H9 (cell line): Measurements from ENCODE around the gene MINAR1. TPM values are rescaled to one million over a fixed set of nuclear protein-coding genes. Genes with fewer than 3 reads are reported as not detected.

ENCODE experiments used
- DNase-seq: peaks from one replicate; pipeline ENCODE4 v3.0.0-alpha.2; 2017
- H2AFZ ChIP-seq: one replicate; pipeline ENCODE4 v1.6.1; 2013; ENCODE audit warnings: mild to moderate bottlenecking, low read length, control low read depth, moderate library complexity
- H2AK5ac ChIP-seq: 2 replicates; pipeline ENCODE4 v1.6.1; 2013; ENCODE audit warnings: low read length, control low read depth, mixed read lengths; ENCODE audit not compliant: insufficient read length
- H2BK120ac ChIP-seq: one replicate; pipeline ENCODE4 v1.6.1; 2013; ENCODE audit warnings: low read depth, mild to moderate bottlenecking, low read length, control low read depth, inconsistent platforms; ENCODE audit not compliant: poor library complexity, severe bottlenecking
- H2BK12ac ChIP-seq: 2 replicates; pipeline ENCODE4 v1.6.1; 2013; ENCODE audit warnings: low read length, control low read depth, mixed read lengths, low read depth; ENCODE audit not compliant: insufficient read length
- H2BK15ac ChIP-seq: 2 replicates; pipeline ENCODE4 v1.6.1; 2013; ENCODE audit warnings: low read depth, low read length, control low read depth
- H2BK20ac ChIP-seq: one replicate; pipeline ENCODE4 v1.6.1; 2013; ENCODE audit warnings: low read depth, mild to moderate bottlenecking, low read length, control low read depth, inconsistent platforms; ENCODE audit not compliant: poor library complexity, severe bottlenecking
- H2BK5ac ChIP-seq: 2 replicates; pipeline ENCODE4 v1.6.1; 2013; ENCODE audit warnings: low read length, control low read depth, mixed read lengths; ENCODE audit not compliant: insufficient read length
- H3K14ac ChIP-seq: 2 replicates; pipeline ENCODE4 v1.6.1; 2013; ENCODE audit warnings: low read length, control low read depth; ENCODE audit not compliant: insufficient read depth
- H3K18ac ChIP-seq: 2 replicates; pipeline ENCODE4 v1.6.1; 2013; ENCODE audit warnings: low read depth, mild to moderate bottlenecking, mixed read lengths, low read length, control low read depth; ENCODE audit not compliant: insufficient read length
- H3K23ac ChIP-seq: 2 replicates; pipeline ENCODE4 v1.6.1; 2013; ENCODE audit warnings: low read length, control low read depth, mixed read lengths, low read depth; ENCODE audit not compliant: insufficient read length
- H3K23me2 ChIP-seq: 2 replicates; pipeline ENCODE4 v1.6.1; 2013; ENCODE audit warnings: low read depth, mild to moderate bottlenecking, mixed read lengths, low read length, control low read depth; ENCODE audit not compliant: insufficient read length, poor library complexity, severe bottlenecking
- H3K27ac ChIP-seq: 2 replicates; pipeline ENCODE4 v1.5.1; 2013; ENCODE audit warnings: low read length, control low read depth, mixed read lengths, low read depth; ENCODE audit not compliant: insufficient read length
- H3K27me3 ChIP-seq: 2 replicates; pipeline ENCODE4 v1.6.1; 2013; ENCODE audit warnings: low read length, control low read depth, inconsistent platforms; ENCODE audit not compliant: insufficient read depth
- H3K4ac ChIP-seq: 2 replicates; pipeline ENCODE4 v1.6.1; 2013; ENCODE audit warnings: low read depth, mild to moderate bottlenecking, control low read depth, inconsistent platforms, low read length, moderate library complexity
- H3K4me1 ChIP-seq: 2 replicates; pipeline ENCODE4 v1.6.1; 2013; ENCODE audit warnings: low read length, control low read depth, inconsistent platforms; ENCODE audit not compliant: insufficient read depth
- H3K4me2 ChIP-seq: 2 replicates; pipeline ENCODE4 v1.6.1; 2013; ENCODE audit warnings: low read length, control low read depth, mixed read lengths; ENCODE audit not compliant: insufficient read length, insufficient read depth
- H3K56ac ChIP-seq: 2 replicates; pipeline ENCODE4 v1.6.1; 2013; ENCODE audit warnings: low read depth, mild to moderate bottlenecking, mixed read lengths, low read length, control low read depth; ENCODE audit not compliant: insufficient read length
- H3K79me1 ChIP-seq: 2 replicates; pipeline ENCODE4 v1.6.1; 2013; ENCODE audit warnings: low read depth, mild to moderate bottlenecking, moderate library complexity, low read length, control low read depth, inconsistent platforms; ENCODE audit not compliant: insufficient read depth, poor library complexity, severe bottlenecking
- H3K79me2 ChIP-seq: 2 replicates; pipeline ENCODE4 v1.6.1; 2013; ENCODE audit warnings: low read length, control low read depth, inconsistent platforms; ENCODE audit not compliant: insufficient read depth
- H3K9ac ChIP-seq: 2 replicates; pipeline ENCODE4 v1.6.1; 2013; ENCODE audit warnings: low read length, control low read depth, mixed read lengths; ENCODE audit not compliant: insufficient read length; ENCODE audit errors: extremely low read depth
- H3K9me3 ChIP-seq: one replicate; pipeline ENCODE4 v1.6.1; 2013; ENCODE audit warnings: low read depth, low read length, inconsistent platforms; ENCODE audit not compliant: control insufficient read depth
- H3T11ph ChIP-seq: one replicate; pipeline ENCODE4 v1.6.1; 2013; ENCODE audit warnings: mild to moderate bottlenecking, low read length, control low read depth, inconsistent platforms
- H4K20me1 ChIP-seq: one replicate; pipeline ENCODE4 v1.6.1; 2013; ENCODE audit not compliant: control insufficient read depth, insufficient read length, insufficient read depth
- H4K5ac ChIP-seq: 2 replicates; pipeline ENCODE4 v1.6.1; 2013; ENCODE audit warnings: low read depth, mild to moderate bottlenecking, mixed read lengths, low read length, control low read depth; ENCODE audit not compliant: insufficient read length
- H4K8ac ChIP-seq: replicated peaks from 2 replicates; pipeline ENCODE4 v1.6.1; 2013; ENCODE audit warnings: low read length, control low read depth, mixed read lengths, low read depth; ENCODE audit not compliant: insufficient read length
- H4K91ac ChIP-seq: 2 replicates; pipeline ENCODE4 v1.6.1; 2013; ENCODE audit warnings: low read depth, mild to moderate bottlenecking, moderate library complexity, mixed read lengths, low read length, control low read depth; ENCODE audit not compliant: insufficient read length
- H3K27ac Mint-ChIP-seq, 3 experiments: 2 replicates in 2 of 3; 3 replicates in 1 of 3; pipeline ENCODE4 v1.8.0; 2020 to 2021; ENCODE audit warnings: mixed read lengths in 3 of 3, mild to moderate bottlenecking in 1 of 3, moderate library complexity in 1 of 3
- H3K27me3 Mint-ChIP-seq: 2 replicates; pipeline ENCODE4 v1.8.0; 2021; ENCODE audit warnings: low read depth, mild to moderate bottlenecking, moderate library complexity, mixed read lengths
- H3K36me3 Mint-ChIP-seq, 3 experiments: 2 replicates in 2 of 3; 3 replicates in 1 of 3; pipeline ENCODE4 v1.8.0; 2020 to 2021; ENCODE audit warnings: low read depth in 3 of 3, mixed read lengths in 3 of 3; ENCODE audit not compliant: insufficient read depth in 1 of 3
- H3K4me1 Mint-ChIP-seq, 2 experiments: 2 replicates each; pipeline ENCODE4 v1.8.0; 2020; ENCODE audit warnings: mixed read lengths in 2 of 2
- H3K4me3 Mint-ChIP-seq, 2 experiments: 2 replicates in 1 of 2; 3 replicates in 1 of 2; pipeline ENCODE4 v1.8.0; 2020 to 2021; ENCODE audit warnings: mild to moderate bottlenecking in 2 of 2, mixed read lengths in 2 of 2, moderate library complexity in 1 of 2
- H3K9me3 Mint-ChIP-seq, 2 experiments: 2 replicates in 1 of 2; 3 replicates in 1 of 2; pipeline ENCODE4 v1.8.0; 2020; ENCODE audit warnings: mild to moderate bottlenecking in 2 of 2, mixed read lengths in 2 of 2, moderate library complexity in 1 of 2
- WGBS: extraction: QIAGEN DNeasy Blood & Tissue Kit; methylation state at CpG from one replicate; pipeline ENCODE4 v1.1.7; 2013; ENCODE audit warnings: missing lambda C conversion rate, low lambda C conversion rate, mixed read lengths; ENCODE audit not compliant: insufficient read length; ENCODE audit errors: extremely low coverage; 5-methylcytosine and 5-hydroxymethylcytosine counted together
- total RNA-seq: library from RNA; stranded (reverse); gene quantifications from 2 replicates; pipeline ENCODE4 v1.2.1, GENCODE V29; 2021
- TF ChIP-seq, protein P1 (sequence below): fragments of 200-600 bp; sonication (generic); conservative IDR thresholded peaks from 3 replicates; pipeline ENCODE4 v1.8.0; 2021; ENCODE audit warnings: antibody characterized with exemption, mild to moderate bottlenecking

The MINAR1 gene
- total RNA-seq, 1 experiment from 2014 or later: 0.74 TPM

DNA sequence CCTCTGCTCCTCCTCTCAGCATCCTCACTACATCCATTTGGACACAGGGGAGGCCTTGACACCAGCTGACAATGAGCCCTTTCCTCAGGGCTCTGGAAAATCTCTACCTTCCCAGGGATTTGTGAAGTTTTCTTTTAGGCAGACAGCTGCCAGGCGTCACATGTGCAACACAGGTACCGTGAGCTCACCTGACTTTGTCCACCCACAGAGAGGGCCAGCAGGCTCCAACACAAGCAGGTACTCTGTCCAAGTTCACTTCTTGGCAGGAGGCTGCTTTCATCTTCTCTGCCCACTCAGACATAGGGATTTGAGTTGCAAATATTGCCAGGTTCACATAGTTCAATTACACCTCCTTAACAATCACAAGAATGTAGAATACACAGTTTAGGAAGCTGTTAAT, 15.3 kb upstream of the MINAR1 start:
- Histone ChIP-seq H3T11ph (no peak overlapping the region), H2BK15ac (no peak overlapping the region), H3K14ac (no peak overlapping the region), H3K4me1 (peaks cover 8% of the 10 kb centered on the region; the same call in 1 of the 2 replicates), H3K27ac (no peak overlapping the region), H3K79me2 (no peaks in the 10 kb centered on the region), H3K23me2 (no peaks in the 10 kb centered on the region), H2BK12ac (no peak overlapping the region), H3K9ac (no peak overlapping the region), H4K20me1 (no peaks in the 10 kb centered on the region), H2AK5ac (no peak overlapping the region), H3K27me3 (no peaks in the 10 kb centered on the region), H2BK20ac (no peak overlapping the region), H3K18ac (no peak overlapping the region), H2BK5ac (no peak overlapping the region), H3K4me2 (no peak overlapping the region), H3K4ac (no peak overlapping the region), H3K79me1 (no peaks in the 10 kb centered on the region), H4K8ac (no peak overlapping the region), H3K23ac (no peak overlapping the region), H3K56ac (no peak overlapping the region), H2BK120ac (no peak overlapping the region), H4K5ac (no peak overlapping the region), H3K9me3 (no peaks in the 10 kb centered on the region), H4K91ac (no peak overlapping the region), H2AFZ (no peak overlapping the region)
- Mint-ChIP-seq H3K4me1 (peaks cover 15 to 17% of the 10 kb centered on the region in 2 experiments), H3K4me3 (no peak overlapping the region), H3K36me3 (peaks cover 0 to 2% (median 0%) of the 10 kb centered on the region in 3 experiments; a peak in 2 of 7 replicates), H3K27ac (no peak overlapping the region), H3K27me3 (no peaks in the 10 kb centered on the region), H3K9me3 (no peaks in the 10 kb centered on the region)
- no peak for DNase-seq
- TF ChIP-seq, protein P1, sequence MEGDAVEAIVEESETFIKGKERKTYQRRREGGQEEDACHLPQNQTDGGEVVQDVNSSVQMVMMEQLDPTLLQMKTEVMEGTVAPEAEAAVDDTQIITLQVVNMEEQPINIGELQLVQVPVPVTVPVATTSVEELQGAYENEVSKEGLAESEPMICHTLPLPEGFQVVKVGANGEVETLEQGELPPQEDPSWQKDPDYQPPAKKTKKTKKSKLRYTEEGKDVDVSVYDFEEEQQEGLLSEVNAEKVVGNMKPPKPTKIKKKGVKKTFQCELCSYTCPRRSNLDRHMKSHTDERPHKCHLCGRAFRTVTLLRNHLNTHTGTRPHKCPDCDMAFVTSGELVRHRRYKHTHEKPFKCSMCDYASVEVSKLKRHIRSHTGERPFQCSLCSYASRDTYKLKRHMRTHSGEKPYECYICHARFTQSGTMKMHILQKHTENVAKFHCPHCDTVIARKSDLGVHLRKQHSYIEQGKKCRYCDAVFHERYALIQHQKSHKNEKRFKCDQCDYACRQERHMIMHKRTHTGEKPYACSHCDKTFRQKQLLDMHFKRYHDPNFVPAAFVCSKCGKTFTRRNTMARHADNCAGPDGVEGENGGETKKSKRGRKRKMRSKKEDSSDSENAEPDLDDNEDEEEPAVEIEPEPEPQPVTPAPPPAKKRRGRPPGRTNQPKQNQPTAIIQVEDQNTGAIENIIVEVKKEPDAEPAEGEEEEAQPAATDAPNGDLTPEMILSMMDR: no peak
- WGBS: no CpG with 5 or more reads among the region's 2 CpGs
